PC-9 (cell line): ENCODE results near the gene SUCO. TPM values are rescaled to one million over a fixed set of nuclear protein-coding genes. Genes with fewer than 3 reads are reported as not detected.

Experiments used
- BruUV-seq: library from RNA; stranded (reverse); fragments of 400-500 nt; replicated peaks from 2 replicates; lab custom pipeline; 2021; lab: Mats Ljungman, UMichigan
- CTCF ChIA-PET: fragments of 300-600 bp; sonication (Branson Sonifier 250); formaldehyde crosslinking; loops from one replicate; lab custom pipeline; 2022; ENCODE audit warnings: antibody characterized with exemption; lab: Charles Lee
- POLR2A ChIA-PET: fragments of 300-600 bp; sonication (Branson Sonifier 250); formaldehyde crosslinking; loops from one replicate; lab custom pipeline; 2022; ENCODE audit warnings: antibody characterized with exemption; ENCODE audit not compliant: unreplicated experiment; lab: Charles Lee
- DNase-seq, 2 experiments: peaks; one replicate each; pipeline versions ENCODE4 v3.0.0 to v3.0.0-alpha.2; 2015 to 2022; ENCODE audit warnings: mixed read lengths in 1 of 2
- H2AFZ ChIP-seq: fragments of 200-600 bp; sonication (generic); 2 replicates; pipeline ENCODE4 v1.8.1; 2017; ENCODE audit warnings: antibody characterized with exemption
- H3F3A ChIP-seq: fragments of 200-600 bp; sonication (generic); 2 replicates; pipeline ENCODE4 v1.8.1; 2017; ENCODE audit warnings: antibody characterized with exemption, mild to moderate bottlenecking, low read depth; ENCODE audit not compliant: insufficient read depth
- H3K27ac ChIP-seq: fragments of 200-600 bp; sonication (generic); 2 replicates; pipeline ENCODE4 v1.6.1; 2016; ENCODE audit warnings: mixed run types
- H3K27me3 ChIP-seq: fragments of 200-600 bp; sonication (generic); 2 replicates; pipeline ENCODE4 v1.6.1; 2016; ENCODE audit warnings: low read depth, mixed run types; ENCODE audit not compliant: insufficient read depth
- H3K36me3 ChIP-seq: fragments of 200-600 bp; sonication (generic); 2 replicates; pipeline ENCODE4 v1.6.1; 2016; ENCODE audit warnings: low read depth, mixed run types
- H3K4me1 ChIP-seq: fragments of 200-600 bp; sonication (generic); replicated peaks from 2 replicates; pipeline ENCODE4 v1.6.1; 2016; ENCODE audit warnings: mixed run types; ENCODE audit not compliant: insufficient read depth
- H3K4me2 ChIP-seq: fragments of 200-600 bp; sonication (generic); 2 replicates; pipeline ENCODE4 v1.6.1; 2017; ENCODE audit warnings: mixed run types
- H3K4me3 ChIP-seq: fragments of 200-600 bp; sonication (generic); 2 replicates; pipeline ENCODE4 v1.6.1; 2016; ENCODE audit warnings: mixed run types
- H3K79me2 ChIP-seq: fragments of 200-600 bp; sonication (generic); 2 replicates; pipeline ENCODE4 v1.6.1; 2017; ENCODE audit warnings: low read depth, mixed run types
- H3K9me2 ChIP-seq: fragments of 200-600 bp; sonication (generic); 2 replicates; pipeline ENCODE4 v1.8.1; 2017; ENCODE audit warnings: mild to moderate bottlenecking; ENCODE audit not compliant: insufficient read depth
- H3K9me3 ChIP-seq: fragments of 200-600 bp; sonication (generic); 2 replicates; pipeline ENCODE4 v1.8.1; 2016; ENCODE audit warnings: low read depth; ENCODE audit not compliant: insufficient read depth
- H4K20me1 ChIP-seq: fragments of 200-600 bp; sonication (generic); 2 replicates; pipeline ENCODE4 v1.8.1; 2017; ENCODE audit not compliant: insufficient read depth
- EZH2 ChIP-seq: fragments of 200-600 bp; sonication (generic); IDR thresholded peaks from 2 replicates; pipeline ENCODE4 v1.8.0; 2017; ENCODE audit warnings: antibody characterized with exemption, low read depth
- intact Hi-C: fragments of 100-400 bp; cut with micrococcal nuclease; formaldehyde crosslinking; loops from one replicate; pipeline ENCODE4 v1.10.0; 2022; ENCODE audit not compliant: unreplicated experiment
- total RNA-seq: library from RNA; stranded (reverse); gene quantifications from 2 replicates; pipeline ENCODE4 v1.2.3, GENCODE V29; 2021
- TF ChIP-seq, protein P1 (sequence below): fragments of 200-600 bp; sonication (generic); conservative IDR thresholded peaks from 2 replicates; pipeline ENCODE4 v1.6.1; 2017; ENCODE audit warnings: mixed run types, antibody characterized with exemption, mild to moderate bottlenecking, moderate library complexity

The SUCO gene
- total RNA-seq, 1 experiment from 2014 or later, result 34.0 TPM

DNA sequence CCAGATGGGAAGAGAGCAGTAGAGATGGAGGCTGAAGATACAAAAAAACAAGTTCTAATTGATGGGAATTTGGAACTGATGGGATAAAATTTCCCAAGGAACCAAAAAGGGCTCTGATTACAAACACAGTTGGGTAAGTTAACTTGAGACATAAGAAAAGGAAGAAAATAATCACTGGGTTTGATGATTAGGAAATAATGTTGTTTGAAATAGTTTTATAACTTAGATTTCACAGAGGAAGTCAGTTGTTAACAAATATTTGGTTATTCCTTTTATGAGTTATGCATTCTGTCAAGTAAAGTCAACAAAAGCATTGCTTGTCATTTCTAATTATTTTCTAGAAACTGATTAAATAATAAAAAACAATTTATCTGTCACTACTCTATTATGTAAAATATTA, 20.4 kb upstream of the SUCO start:
- ChIA-PET CTCF (no interaction called here), POLR2A (no interaction called here)

DNA sequence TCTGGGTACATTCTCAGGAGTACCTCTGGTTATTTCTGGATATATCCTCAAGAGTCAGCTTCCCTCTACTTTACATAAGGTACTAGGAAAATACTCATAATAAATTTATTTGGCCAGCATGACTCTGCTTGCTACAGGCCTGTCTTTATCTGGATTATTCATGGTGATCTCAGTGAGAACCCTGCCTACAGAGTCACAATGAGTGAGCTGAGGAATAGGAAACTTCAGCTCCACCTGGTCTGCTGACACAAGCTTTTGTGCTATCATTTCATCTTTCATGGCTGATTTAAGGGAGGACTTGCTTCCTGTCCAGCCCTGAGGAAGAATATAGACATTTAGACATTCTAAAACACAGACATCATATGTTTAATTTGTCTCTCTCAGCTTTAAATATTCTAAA, 19.5 kb upstream of the SUCO start:
- DNase-seq, result peak in 1 of 2 experiments; percentile 41
- CTCF ChIA-PET, result no interaction called here
- no peaks in the 10 kb centered on the region for H3K4me1 ChIP-seq
- H3K9me3 ChIP-seq, result 0 out of 2 replicates have a peak, but pooled peaks cover 3% of the 10 kb centered on the region
- no peaks in the 10 kb centered on the region for H3K36me3 ChIP-seq
- H3K27me3 ChIP-seq, result no peaks in the 10 kb centered on the region
- no peak overlapping the region for H3K27ac ChIP-seq
- no peaks in the 10 kb centered on the region for H3F3A ChIP-seq
- no peaks in the 10 kb centered on the region for H4K20me1 ChIP-seq
- TF ChIP-seq, protein P1, sequence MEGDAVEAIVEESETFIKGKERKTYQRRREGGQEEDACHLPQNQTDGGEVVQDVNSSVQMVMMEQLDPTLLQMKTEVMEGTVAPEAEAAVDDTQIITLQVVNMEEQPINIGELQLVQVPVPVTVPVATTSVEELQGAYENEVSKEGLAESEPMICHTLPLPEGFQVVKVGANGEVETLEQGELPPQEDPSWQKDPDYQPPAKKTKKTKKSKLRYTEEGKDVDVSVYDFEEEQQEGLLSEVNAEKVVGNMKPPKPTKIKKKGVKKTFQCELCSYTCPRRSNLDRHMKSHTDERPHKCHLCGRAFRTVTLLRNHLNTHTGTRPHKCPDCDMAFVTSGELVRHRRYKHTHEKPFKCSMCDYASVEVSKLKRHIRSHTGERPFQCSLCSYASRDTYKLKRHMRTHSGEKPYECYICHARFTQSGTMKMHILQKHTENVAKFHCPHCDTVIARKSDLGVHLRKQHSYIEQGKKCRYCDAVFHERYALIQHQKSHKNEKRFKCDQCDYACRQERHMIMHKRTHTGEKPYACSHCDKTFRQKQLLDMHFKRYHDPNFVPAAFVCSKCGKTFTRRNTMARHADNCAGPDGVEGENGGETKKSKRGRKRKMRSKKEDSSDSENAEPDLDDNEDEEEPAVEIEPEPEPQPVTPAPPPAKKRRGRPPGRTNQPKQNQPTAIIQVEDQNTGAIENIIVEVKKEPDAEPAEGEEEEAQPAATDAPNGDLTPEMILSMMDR, result no peak
- no peak for TF ChIP-seq EZH2
- no peaks in the 10 kb centered on the region for H3K9me2 ChIP-seq
- no peaks in the 10 kb centered on the region for H3K79me2 ChIP-seq
- H3K4me3 ChIP-seq, result no peak overlapping the region
- H3K4me2 ChIP-seq, result no peak overlapping the region
- no TSS peak for BruUV-seq
- POLR2A ChIA-PET, result no interaction called here
- intact Hi-C loops, result no loop called here
- H2AFZ ChIP-seq, result no peak overlapping the region

More for the DNA sequence above, 20.4 kb upstream of the SUCO start:
- Histone ChIP-seq H3K36me3 (no peaks in the 10 kb centered on the region), H3K4me2 (no peak overlapping the region), H3F3A (no peaks in the 10 kb centered on the region), H3K79me2 (no peaks in the 10 kb centered on the region), H3K9me3 (0 out of 2 replicates have a peak, but pooled peaks cover 3% of the 10 kb centered on the region), H3K27me3 (no peaks in the 10 kb centered on the region), H2AFZ (no peak overlapping the region), H3K9me2 (no peaks in the 10 kb centered on the region), H3K4me1 (no peaks in the 10 kb centered on the region), H3K27ac (no peak overlapping the region), H4K20me1 (no peaks in the 10 kb centered on the region), H3K4me3 (no peak overlapping the region)
- DNase-seq, result no peak
- no TSS peak for BruUV-seq
- intact Hi-C loops, result no loop called here
- TF ChIP-seq EZH2, result no peak
- TF ChIP-seq, protein P1, result no peak

DNA sequence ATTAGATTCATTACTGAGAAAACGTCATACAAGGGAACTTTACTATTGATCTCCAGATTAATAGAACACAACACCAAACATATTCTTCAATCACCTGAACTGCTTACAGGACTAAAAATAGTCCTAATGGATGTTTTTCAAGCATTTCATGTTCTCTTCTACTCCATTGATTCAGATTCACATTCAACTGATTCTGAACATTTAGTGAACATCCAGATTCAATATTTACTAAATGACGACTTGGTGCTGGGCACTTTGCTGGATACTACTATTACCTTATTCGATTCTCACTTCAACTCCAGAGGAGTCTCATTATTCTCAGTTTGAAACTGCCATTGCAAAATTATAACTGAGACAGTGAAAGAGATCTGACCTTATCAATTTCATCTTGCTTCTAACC, 18.8 kb upstream of the SUCO start:
- no peak overlapping the region for H2AFZ ChIP-seq
- H3K9me3 ChIP-seq, result 0 out of 2 replicates have a peak, but pooled peaks cover 3% of the 10 kb centered on the region
- POLR2A ChIA-PET, result no interaction called here
- no peak for TF ChIP-seq EZH2
- TF ChIP-seq, protein P1, result no peak
- no peak overlapping the region for H3K4me2 ChIP-seq
- no peaks in the 10 kb centered on the region for H3K9me2 ChIP-seq
- H3F3A ChIP-seq, result no peaks in the 10 kb centered on the region
- DNase-seq, result no peak
- no peaks in the 10 kb centered on the region for H3K36me3 ChIP-seq
- intact Hi-C loops, result no loop called here
- no peak overlapping the region for H3K27ac ChIP-seq
- CTCF ChIA-PET, result no interaction called here
- H3K4me3 ChIP-seq, result no peak overlapping the region
- H3K4me1 ChIP-seq, result no peaks in the 10 kb centered on the region
- no peaks in the 10 kb centered on the region for H4K20me1 ChIP-seq
- no peaks in the 10 kb centered on the region for H3K27me3 ChIP-seq
- no TSS peak for BruUV-seq
- no peaks in the 10 kb centered on the region for H3K79me2 ChIP-seq
